H1 (cell line): ENCODE data around the gene SLC1A3. TPM values are rescaled to one million over a fixed set of nuclear protein-coding genes. Genes with fewer than 3 reads are reported as not detected.

Experiments used
- CTCF ChIA-PET: fragments of 300-600 bp; sonication (Branson Sonifier 250); formaldehyde crosslinking; loops from one replicate; lab custom pipeline; 2021; ENCODE audit not compliant: partially characterized antibody; lab: Charles Lee
- POLR2A ChIA-PET: fragments of 300-600 bp; sonication (Branson Sonifier 250); formaldehyde crosslinking; loops from one replicate; lab custom pipeline; 2021; ENCODE audit warnings: inconsistent platforms; ENCODE audit not compliant: partially characterized antibody; lab: Charles Lee
- DNase-seq, 2 experiments: peaks; one replicate each; pipeline versions ENCODE4 v3.0.0 to v3.0.0-alpha.2; 2010 to 2022; ENCODE audit warnings: low spot score in 2 of 2, low read depth in 1 of 2, mixed read lengths in 1 of 2
- FAIRE-seq: peaks from 2 replicates; lab custom pipeline; 2011; peaks lifted over from hg19 to GRCh38; lab: Jason Lieb, UNC
- H2AFZ ChIP-seq: 2 replicates; pipeline ENCODE4 v1.8.1; 2012; ENCODE audit warnings: low read length, inconsistent platforms
- H2AK5ac ChIP-seq: 2 replicates; pipeline ENCODE4 v1.6.1; 2013; ENCODE audit warnings: low read depth, low read length
- H2BK120ac ChIP-seq: replicated peaks from 2 replicates; pipeline ENCODE3; 2013; ENCODE audit warnings: low read depth, low read length, inconsistent platforms
- H2BK12ac ChIP-seq: 2 replicates; pipeline ENCODE4 v1.6.1; 2013; ENCODE audit warnings: low read depth, low read length
- H2BK15ac ChIP-seq: 2 replicates; pipeline ENCODE4 v1.6.1; 2013; ENCODE audit warnings: low read length
- H2BK20ac ChIP-seq: 2 replicates; pipeline ENCODE4 v1.6.1; 2013; ENCODE audit warnings: low read length
- H2BK5ac ChIP-seq: 2 replicates; pipeline ENCODE4 v1.6.1; 2013; ENCODE audit warnings: low read depth, low read length
- H3K14ac ChIP-seq: 2 replicates; pipeline ENCODE4 v1.6.1; 2013; ENCODE audit warnings: inconsistent platforms; ENCODE audit not compliant: insufficient read length
- H3K18ac ChIP-seq: 2 replicates; pipeline ENCODE4 v1.6.1; 2013; ENCODE audit warnings: low read length; ENCODE audit errors: extremely low read depth
- H3K23ac ChIP-seq: 2 replicates; pipeline ENCODE4 v1.6.1; 2013; ENCODE audit warnings: inconsistent platforms; ENCODE audit not compliant: insufficient read length
- H3K23me2 ChIP-seq: 2 replicates; pipeline ENCODE4 v1.6.1; 2013; ENCODE audit warnings: low read depth, low read length
- H3K27ac ChIP-seq: 2 replicates; pipeline ENCODE4 v1.6.1; 2011; ENCODE audit warnings: low read depth, low read length, inconsistent platforms
- H3K27me3 ChIP-seq, 4 experiments: replicated peaks in 1 of 4; 1 replicate in 1 of 4; 2 replicates in 3 of 4; pipeline versions ENCODE4 v1.6.1 to v1.8.1; 2011 to 2013; ENCODE audit warnings: low read length in 3 of 4, mild to moderate bottlenecking in 3 of 4, inconsistent platforms in 2 of 4, mixed read lengths in 2 of 4, moderate library complexity in 1 of 4; ENCODE audit not compliant: control insufficient read depth in 3 of 4, insufficient read depth in 3 of 4; ENCODE audit errors: extremely low read depth in 1 of 4
- H3K36me3 ChIP-seq, 4 experiments: 2 replicates each; pipeline versions ENCODE4 v1.6.1 to v1.8.1; 2011 to 2013; ENCODE audit warnings: mild to moderate bottlenecking in 4 of 4, low read length in 3 of 4, moderate library complexity in 2 of 4, control low read depth in 1 of 4, inconsistent platforms in 1 of 4; ENCODE audit not compliant: insufficient read depth in 4 of 4, control insufficient read depth in 2 of 4
- H3K4ac ChIP-seq: replicated peaks from 2 replicates; pipeline ENCODE3; 2013; ENCODE audit warnings: low read length, low read depth, mixed read lengths, inconsistent platforms; ENCODE audit not compliant: insufficient read length
- H3K4me1 ChIP-seq, 4 experiments: replicated peaks in 1 of 4; 1 replicate in 1 of 4; 2 replicates in 3 of 4; pipeline versions ENCODE4 v1.6.1 to v1.8.1; 2011 to 2013; ENCODE audit warnings: low read length in 3 of 4, inconsistent platforms in 2 of 4, mixed read lengths in 1 of 4; ENCODE audit not compliant: insufficient read depth in 4 of 4, control insufficient read depth in 3 of 4
- H3K4me2 ChIP-seq, 2 experiments: 2 replicates each; pipeline versions ENCODE4 v1.6.1 to v1.8.1; 2011 to 2013; ENCODE audit warnings: low read depth in 2 of 2, low read length in 2 of 2, control low read depth in 1 of 2, inconsistent platforms in 1 of 2, mild to moderate bottlenecking in 1 of 2; ENCODE audit not compliant: insufficient read depth in 1 of 2
- H3K4me3 ChIP-seq, 4 experiments: fragments of 200-600, 300-600 bp in 1 of 4; sonication (generic), shearing (Covaris generic), sonication (Bioruptor Twin) in 1 of 4; 2 replicates each; pipeline versions ENCODE4 v1.5.1 to v1.8.1; 2011 to 2016; ENCODE audit warnings: low read length in 4 of 4, low read depth in 3 of 4, control low read depth in 2 of 4, inconsistent platforms in 2 of 4, mild to moderate bottlenecking in 2 of 4, mixed read lengths in 1 of 4, moderate library complexity in 1 of 4; ENCODE audit not compliant: insufficient read depth in 2 of 4; ENCODE audit errors: extremely low read depth in 1 of 4
- H3K56ac ChIP-seq: replicated peaks from 2 replicates; pipeline ENCODE3; 2013; ENCODE audit warnings: low read depth, mild to moderate bottlenecking, mixed read lengths, low read length, inconsistent platforms; ENCODE audit not compliant: insufficient read length
- H3K79me1 ChIP-seq: 2 replicates; pipeline ENCODE4 v1.6.1; 2013; ENCODE audit warnings: low read depth, low read length, control low read depth
- H3K79me2 ChIP-seq, 2 experiments: 2 replicates each; pipeline versions ENCODE4 v1.6.1 to v1.8.1; 2012 to 2013; ENCODE audit warnings: low read length in 2 of 2, mild to moderate bottlenecking in 2 of 2, inconsistent platforms in 1 of 2; ENCODE audit not compliant: insufficient read depth in 2 of 2, control insufficient read depth in 1 of 2
- H3K9ac ChIP-seq, 4 experiments: replicated peaks in 1 of 4; 1 replicate in 1 of 4; 2 replicates in 3 of 4; pipeline versions ENCODE4 v1.6.1 to v1.8.1; 2011 to 2013; ENCODE audit warnings: low read depth in 3 of 4, low read length in 3 of 4, control low read depth in 2 of 4, mild to moderate bottlenecking in 2 of 4, moderate library complexity in 2 of 4, inconsistent platforms in 1 of 4; ENCODE audit errors: extremely low read depth in 1 of 4
- H3K9me3 ChIP-seq, 2 experiments: 2 replicates each; pipeline versions ENCODE4 v1.6.1 to v1.8.1; 2012 to 2013; ENCODE audit warnings: mild to moderate bottlenecking in 2 of 2, moderate library complexity in 2 of 2, control low read depth in 1 of 2, inconsistent platforms in 1 of 2, low read depth in 1 of 2, low read length in 1 of 2, mixed read lengths in 1 of 2; ENCODE audit not compliant: insufficient read depth in 2 of 2
- H4K20me1 ChIP-seq, 2 experiments: replicated peaks in 1 of 2; 2 replicates each; pipeline versions ENCODE3 to v1.8.1; 2011 to 2013; ENCODE audit warnings: inconsistent platforms in 2 of 2, low read length in 2 of 2, mild to moderate bottlenecking in 1 of 2; ENCODE audit not compliant: insufficient read depth in 2 of 2, control insufficient read depth in 1 of 2
- H4K5ac ChIP-seq: 2 replicates; pipeline ENCODE4 v1.6.1; 2013; ENCODE audit warnings: low read length, low read depth, mixed read lengths, inconsistent platforms; ENCODE audit not compliant: insufficient read length
- H4K8ac ChIP-seq: 2 replicates; pipeline ENCODE4 v1.8.0; 2013; ENCODE audit warnings: mild to moderate bottlenecking, moderate library complexity, low read length, inconsistent platforms; ENCODE audit not compliant: insufficient read depth; ENCODE audit errors: extremely low read depth
- H4K91ac ChIP-seq: replicated peaks from 2 replicates; pipeline ENCODE3; 2013; ENCODE audit warnings: low read length, mixed read lengths, inconsistent platforms; ENCODE audit not compliant: insufficient read length
- GABPA ChIP-seq: IDR thresholded peaks from 2 replicates; pipeline ENCODE4 v1.6.1; 2011; ENCODE audit warnings: mild to moderate bottlenecking, low read length, moderate library complexity, borderline replicate concordance; ENCODE audit not compliant: insufficient read depth
- NRF1 ChIP-seq: IDR thresholded peaks from 2 replicates; pipeline ENCODE4 v1.6.1; 2011; ENCODE audit warnings: mild to moderate bottlenecking, low read depth, low read length, improper control_type of control experiment
- POU5F1 ChIP-seq: IDR thresholded peaks from 2 replicates; pipeline ENCODE4 v1.6.1; 2011; ENCODE audit warnings: low read depth, mild to moderate bottlenecking, low read length, moderate library complexity
- SRF ChIP-seq: IDR thresholded peaks from 2 replicates; pipeline ENCODE4 v1.6.1; 2011; ENCODE audit warnings: mild to moderate bottlenecking, low read depth, low read length, moderate library complexity
- TBP ChIP-seq: IDR thresholded peaks from 2 replicates; pipeline ENCODE4 v1.6.1; 2011; ENCODE audit warnings: low read depth, low read length, improper control_type of control experiment
- TCF12 ChIP-seq: IDR thresholded peaks from 2 replicates; pipeline ENCODE4 v1.6.1; 2011; ENCODE audit warnings: low read depth, mild to moderate bottlenecking, low read length
- WGBS, 2 experiments: shearing (Covaris generic) in 1 of 2; methylation state at CpG; one replicate each; pipeline versions ENCODE4 v1.1.6 to v1.1.7; 2013 to 2015; ENCODE audit warnings: low lambda C conversion rate in 2 of 2, mixed read lengths in 2 of 2, inconsistent platforms in 1 of 2, low coverage in 1 of 2, missing lambda C conversion rate in 1 of 2; ENCODE audit not compliant: insufficient replicate concordance in 2 of 2, insufficient coverage in 1 of 2, insufficient read length in 1 of 2; ENCODE audit errors: extremely low coverage in 1 of 2, missing lambda C conversion rate in 1 of 2; 5-methylcytosine and 5-hydroxymethylcytosine counted together
- polyA plus RNA-seq, 7 experiments: library from polyadenylated mRNA; depleted of rRNA in 3 of 7; stranded (reverse) in 5 of 7; unstranded in 2 of 7; fragments of >200 nt in 5 of 7; fragments of 200-250 nt in 2 of 7; gene quantifications; 1 replicate in 5 of 7; 2 replicates in 1 of 7; 4 replicates in 1 of 7; pipeline versions ENCODE4 v1.2.1 to v1.2.3, GENCODE V29; 2011 to 2013; ENCODE audit warnings: missing spikeins in 2 of 7, mixed read lengths in 2 of 7
- total RNA-seq: library from RNA; stranded (reverse); fragmentation: NEBNext Ultra II Directional; extraction: Animal tissue kit (Norgen Biotek cat#: 25700); gene quantifications from 2 replicates; pipeline ENCODE4 v1.2.1, GENCODE V29; 2021

SLC1A3 gene
- total and polyA plus RNA-seq, 2 of the 8 experiments (the other 6 are each of a cell fraction or from before 2014, with no cell fraction given) = 26.7 to 35.3 TPM

DNA sequence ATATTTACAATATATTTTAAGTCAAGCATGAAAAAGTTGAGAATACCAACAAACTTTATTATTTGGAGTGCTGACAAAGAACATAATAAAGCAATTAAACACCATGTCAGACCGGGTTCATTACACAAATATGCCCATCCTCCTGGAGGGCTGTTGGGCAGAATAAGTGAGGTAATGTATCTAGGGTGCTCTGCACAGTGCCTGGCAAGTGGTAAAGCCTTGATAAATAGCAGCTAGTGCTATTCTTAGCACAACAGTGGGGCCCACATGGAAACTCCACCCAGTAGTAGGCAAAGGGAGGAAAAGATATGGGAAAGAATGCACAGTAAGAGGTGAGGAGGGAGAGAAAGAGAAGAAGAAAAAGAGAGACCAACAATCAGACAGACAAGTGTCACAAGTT lies 97.7 kb downstream of the SLC1A3 start:
- FAIRE-seq = no peak
- no peak overlapping the region for H3K18ac ChIP-seq
- H2AK5ac ChIP-seq = no peak overlapping the region
- peaks cover 0 to 5% of the 10 kb centered on the region in 2 experiments; a peak in 2 of 4 replicates for H3K9me3 ChIP-seq
- H3K9ac ChIP-seq = no peak overlapping the region
- no peak overlapping the region for H2BK5ac ChIP-seq
- no peaks in the 10 kb centered on the region for H3K27me3 ChIP-seq
- H4K91ac ChIP-seq = no peak overlapping the region
- no peak overlapping the region for H3K4ac ChIP-seq
- no peak overlapping the region for H3K14ac ChIP-seq
- H3K4me3 ChIP-seq = no peak overlapping the region
- TF ChIP-seq POU5F1 (no peak), TBP (no peak), NRF1 (no peak), SRF (no peak), GABPA (no peak), TCF12 (no peak)
- no peaks in the 10 kb centered on the region for H3K23me2 ChIP-seq
- no peak overlapping the region for H3K27ac ChIP-seq
- no peak for DNase-seq
- no peaks in the 10 kb centered on the region for H4K20me1 ChIP-seq
- POLR2A ChIA-PET = interaction anchor here (0.9 to 1.2 kb wide), 2 partner anchors 9 to 42 kb away, joined by 3 read pairs; no protein-coding TSS in a partner anchor
- H2BK12ac ChIP-seq = no peak overlapping the region
- no peak overlapping the region for H3K4me2 ChIP-seq
- CTCF ChIA-PET = interaction anchor here (1.0 to 1.4 kb wide), 2 partner anchors 8 to 288 kb away, joined by 3 read pairs; no protein-coding TSS in a partner anchor
- no peaks in the 10 kb centered on the region for H3K79me2 ChIP-seq
- no peak overlapping the region for H2BK120ac ChIP-seq
- no peak overlapping the region for H3K56ac ChIP-seq
- H3K79me1 ChIP-seq = no peaks in the 10 kb centered on the region
- no peak overlapping the region for H2AFZ ChIP-seq
- H3K4me1 ChIP-seq = no peaks in the 10 kb centered on the region
- H4K5ac ChIP-seq = no peak overlapping the region
- H4K8ac ChIP-seq = no peak overlapping the region
- 85% methylated on average over 1 of the region's 1 CpG; no CpG with 5 or more reads in 1 of the 2 experiments for WGBS, 2 experiments
- H3K23ac ChIP-seq = no peak overlapping the region
- H3K36me3 ChIP-seq = no peaks in the 10 kb centered on the region
- no peak overlapping the region for H2BK20ac ChIP-seq
- no peak overlapping the region for H2BK15ac ChIP-seq
